ENCODE data around the gene KCNK18. TPM values are rescaled to one million over a fixed set of nuclear protein-coding genes. Genes with fewer than 3 reads are reported as not detected.

Gene KCNK18
- total and polyA plus RNA-seq, 2 of the 8 experiments (the other 6 are each of a cell fraction or from before 2014, with no cell fraction given): not detected

DNA sequence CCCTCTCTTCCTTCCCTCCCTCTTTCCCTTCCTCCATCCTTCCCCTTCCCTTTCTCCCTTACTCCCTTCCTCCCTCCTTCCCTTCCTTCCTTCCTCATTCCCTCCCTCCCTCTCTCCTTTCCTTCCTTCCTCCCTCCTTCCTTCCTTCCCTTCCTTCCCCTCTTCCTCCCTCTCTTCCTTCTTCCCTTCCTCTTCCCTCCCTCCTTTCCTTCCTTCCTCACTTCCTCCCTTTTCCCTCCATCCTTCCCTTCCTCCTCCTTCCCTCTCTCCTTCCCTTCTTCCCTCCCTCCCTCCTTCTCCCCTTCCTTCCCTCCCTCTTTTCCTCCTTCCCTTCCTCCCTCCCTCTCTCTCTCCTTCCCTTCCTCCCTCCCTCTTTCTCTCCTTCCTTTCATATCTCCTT is 30.9 kb downstream of the KCNK18 start:
- H2AFZ ChIP-seq (ENCODE audit: low read length): no peak overlapping the region
- no peaks in the 10 kb centered on the region for H3K79me2 ChIP-seq (ENCODE audit: control insufficient read depth in 1 of 2, insufficient read depth in 2 of 2, low read length in 2 of 2)
- H3K9ac ChIP-seq (replicated peaks in 1 of 4; ENCODE audit: extremely low read depth in 1 of 4, low read depth in 3 of 4, low read length in 3 of 4): no peak overlapping the region
- H3K9me3 ChIP-seq (ENCODE audit: insufficient read depth in 2 of 2, low read depth in 1 of 2, low read length in 1 of 2): no peaks in the 10 kb centered on the region
- no peak overlapping the region for H3K27ac ChIP-seq (ENCODE audit: low read depth, low read length)
- H2BK20ac ChIP-seq (ENCODE audit: low read length): no peak overlapping the region
- H2BK12ac ChIP-seq (ENCODE audit: low read depth, low read length): 0 out of 2 replicates have a peak overlapping the region, but pooled peaks have one; percentile 82
- H2BK15ac ChIP-seq (ENCODE audit: low read length): no peak overlapping the region
- H3K4ac ChIP-seq (replicated peaks; ENCODE audit: insufficient read length, low read depth, low read length): no peak overlapping the region
- H4K91ac ChIP-seq (replicated peaks; ENCODE audit: insufficient read length, low read length): no peak overlapping the region
- H2AK5ac ChIP-seq (ENCODE audit: low read depth, low read length): no peak overlapping the region; the same call in 1 of the 2 replicates
- DNase-seq (ENCODE audit: low read depth in 1 of 2, low spot score in 2 of 2) (no peak), FAIRE-seq (no peak)
- no peak overlapping the region for H4K5ac ChIP-seq (ENCODE audit: insufficient read length, low read depth, low read length)
- H4K20me1 ChIP-seq (replicated peaks in 1 of 2; ENCODE audit: control insufficient read depth in 1 of 2, insufficient read depth in 2 of 2, low read length in 2 of 2): no peaks in the 10 kb centered on the region
- H3K4me3 ChIP-seq (ENCODE audit: extremely low read depth in 1 of 4, insufficient read depth in 2 of 4, low read depth in 3 of 4, low read length in 4 of 4): no peak overlapping the region
- POLR2A ChIA-PET (ENCODE audit: partially characterized antibody): no interaction called here
- H4K8ac ChIP-seq (ENCODE audit: extremely low read depth, insufficient read depth, low read length): no peak overlapping the region
- H2BK5ac ChIP-seq (ENCODE audit: low read depth, low read length): no peak overlapping the region
- H3K14ac ChIP-seq (ENCODE audit: insufficient read length): no peak overlapping the region
- H3K36me3 ChIP-seq (ENCODE audit: control insufficient read depth in 2 of 4, insufficient read depth in 4 of 4, low read length in 3 of 4): no peaks in the 10 kb centered on the region
- H3K56ac ChIP-seq (replicated peaks; ENCODE audit: insufficient read length, low read depth, low read length): no peak overlapping the region
- no peak overlapping the region for H3K23ac ChIP-seq (ENCODE audit: insufficient read length)
- no peaks in the 10 kb centered on the region for H3K4me1 ChIP-seq (replicated peaks in 1 of 4; ENCODE audit: control insufficient read depth in 3 of 4, insufficient read depth in 4 of 4, low read length in 3 of 4)
- H2BK120ac ChIP-seq (replicated peaks; ENCODE audit: low read depth, low read length): no peak overlapping the region
- H3K4me2 ChIP-seq (ENCODE audit: insufficient read depth in 1 of 2, low read depth in 2 of 2, low read length in 2 of 2): no peak overlapping the region
- CTCF ChIA-PET (ENCODE audit: partially characterized antibody): interaction anchor here (0.8 to 6.6 kb wide), 9 partner anchors 11 to 221 kb away, joined by 3 to 97 read pairs (median 10); partner anchors contain the start of gene SLC18A2
- no peaks in the 10 kb centered on the region for H3K27me3 ChIP-seq (replicated peaks in 1 of 4; ENCODE audit: control insufficient read depth in 3 of 4, extremely low read depth in 1 of 4, insufficient read depth in 3 of 4, low read length in 3 of 4)
- no peaks in the 10 kb centered on the region; the same call in 1 of the 2 replicates for H3K23me2 ChIP-seq (ENCODE audit: low read depth, low read length)
- H3K79me1 ChIP-seq (ENCODE audit: low read depth, low read length): no peaks in the 10 kb centered on the region
- no peak overlapping the region for H3K18ac ChIP-seq (ENCODE audit: extremely low read depth, low read length)
- TF ChIP-seq CTCF (IDR thresholded peaks at IDR 0.05; ENCODE audit: control extremely low read depth in 1 of 3, insufficient read depth in 1 of 3, low read depth in 1 of 3, low read length in 3 of 3): no peak
- TF ChIP-seq POU5F1 (IDR thresholded peaks at IDR 0.05; ENCODE audit: low read depth, low read length): no peak
- no peak for TF ChIP-seq CREB1 (IDR thresholded peaks at IDR 0.05)
- no peak for TF ChIP-seq RNF2 (IDR thresholded peaks at IDR 0.05; ENCODE audit: borderline replicate concordance, low read depth, low read length, missing control alignments, poor library complexity, severe bottlenecking)
- TF ChIP-seq SIX5 (IDR thresholded peaks at IDR 0.05; ENCODE audit: low read depth, low read length): no peak
- TF ChIP-seq KDM4A (IDR thresholded peaks at IDR 0.05; ENCODE audit: low read depth, low read length, severe bottlenecking): no peak

Data from H1 (cell line).